Esophagus muscularis mucosa (tissue), 4 donors: ENCODE results near the gene COL5A1.

Source experiments
- EP300 ChIP-seq: sonication (generic); formaldehyde crosslinking; IDR thresholded peaks from one replicate; pipeline ENCODE4 v1.6.1; 2017; ENCODE audit warnings: antibody characterized with exemption
- POLR2A ChIP-seq: fragments of 450-650 bp; IDR thresholded peaks from one replicate; pipeline ENCODE4 v1.6.1; 2017; ENCODE audit warnings: antibody characterized with exemption, moderate library complexity, mild to moderate bottlenecking, low read depth
- POLR2AphosphoS5 ChIP-seq, 2 donors: sonication (generic); formaldehyde crosslinking; IDR thresholded peaks; one replicate each; pipeline ENCODE4 v1.6.1; 2017; ENCODE audit warnings: antibody characterized with exemption in 2 of 2
- TF ChIP-seq, protein P1 (sequence below), 3 experiments: fragments of 200-600 bp in 2 of 3; fragments of 450-650 bp in 1 of 3; sonication (generic) in 2 of 3; IDR thresholded peaks; one replicate each; pipeline ENCODE4 v1.5.1; 2017 to 2019; ENCODE audit warnings: antibody characterized with exemption in 3 of 3, mild to moderate bottlenecking in 2 of 3, moderate library complexity in 1 of 3

DNA sequence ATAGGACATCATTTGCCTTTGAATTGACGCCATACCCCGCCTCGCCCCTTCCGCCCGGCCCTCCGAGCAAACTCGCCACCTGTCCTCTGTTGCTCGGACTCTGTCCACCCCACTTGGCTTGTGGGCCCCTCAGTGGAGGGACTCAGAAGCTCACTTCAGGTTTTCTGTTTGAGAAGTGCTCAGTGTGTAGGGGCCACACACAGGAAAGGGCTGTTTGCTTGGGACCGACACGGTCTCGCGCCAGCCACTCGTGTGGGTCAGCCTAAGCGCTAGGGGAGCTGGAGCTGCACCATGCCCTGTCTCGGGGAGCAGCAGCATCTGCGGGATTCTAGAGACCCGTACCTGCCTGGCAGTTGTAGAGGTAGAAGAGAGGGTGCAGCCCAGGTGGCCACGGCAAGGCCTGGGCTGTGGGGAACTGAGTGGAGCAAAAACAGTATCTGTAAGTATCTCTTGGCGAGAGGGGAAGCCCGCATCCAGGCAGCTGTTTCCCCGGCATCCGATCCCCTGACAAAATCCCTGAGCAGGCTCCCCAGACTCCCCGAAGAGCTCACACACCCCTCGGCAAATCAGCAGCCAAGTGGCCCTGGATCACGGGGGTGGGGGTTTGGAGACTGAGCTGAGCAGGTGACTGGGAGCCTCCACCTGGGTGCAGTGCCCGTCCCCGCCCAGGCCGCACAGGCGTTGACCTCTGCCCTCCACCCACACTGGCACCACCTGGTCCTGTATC is 52.2 kb downstream of the COL5A1 start:
- TF ChIP-seq POLR2AphosphoS5 (IDR thresholded peaks at IDR 0.05) (no peak), EP300 (no peak), POLR2A (no peak)
- TF ChIP-seq, protein P1, sequence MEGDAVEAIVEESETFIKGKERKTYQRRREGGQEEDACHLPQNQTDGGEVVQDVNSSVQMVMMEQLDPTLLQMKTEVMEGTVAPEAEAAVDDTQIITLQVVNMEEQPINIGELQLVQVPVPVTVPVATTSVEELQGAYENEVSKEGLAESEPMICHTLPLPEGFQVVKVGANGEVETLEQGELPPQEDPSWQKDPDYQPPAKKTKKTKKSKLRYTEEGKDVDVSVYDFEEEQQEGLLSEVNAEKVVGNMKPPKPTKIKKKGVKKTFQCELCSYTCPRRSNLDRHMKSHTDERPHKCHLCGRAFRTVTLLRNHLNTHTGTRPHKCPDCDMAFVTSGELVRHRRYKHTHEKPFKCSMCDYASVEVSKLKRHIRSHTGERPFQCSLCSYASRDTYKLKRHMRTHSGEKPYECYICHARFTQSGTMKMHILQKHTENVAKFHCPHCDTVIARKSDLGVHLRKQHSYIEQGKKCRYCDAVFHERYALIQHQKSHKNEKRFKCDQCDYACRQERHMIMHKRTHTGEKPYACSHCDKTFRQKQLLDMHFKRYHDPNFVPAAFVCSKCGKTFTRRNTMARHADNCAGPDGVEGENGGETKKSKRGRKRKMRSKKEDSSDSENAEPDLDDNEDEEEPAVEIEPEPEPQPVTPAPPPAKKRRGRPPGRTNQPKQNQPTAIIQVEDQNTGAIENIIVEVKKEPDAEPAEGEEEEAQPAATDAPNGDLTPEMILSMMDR (IDR thresholded peaks at IDR 0.05) = no peak
